ENCODE data around the gene JARID2. TPM values are rescaled to one million over a fixed set of nuclear protein-coding genes. Genes with fewer than 3 reads are reported as not detected.

JARID2 gene
- total and polyA plus RNA-seq, 9 of the 15 experiments (the other 6 are each of a cell fraction or from before 2014, with no cell fraction given): 5.0 to 29.0 (median 15.6) TPM

DNA sequence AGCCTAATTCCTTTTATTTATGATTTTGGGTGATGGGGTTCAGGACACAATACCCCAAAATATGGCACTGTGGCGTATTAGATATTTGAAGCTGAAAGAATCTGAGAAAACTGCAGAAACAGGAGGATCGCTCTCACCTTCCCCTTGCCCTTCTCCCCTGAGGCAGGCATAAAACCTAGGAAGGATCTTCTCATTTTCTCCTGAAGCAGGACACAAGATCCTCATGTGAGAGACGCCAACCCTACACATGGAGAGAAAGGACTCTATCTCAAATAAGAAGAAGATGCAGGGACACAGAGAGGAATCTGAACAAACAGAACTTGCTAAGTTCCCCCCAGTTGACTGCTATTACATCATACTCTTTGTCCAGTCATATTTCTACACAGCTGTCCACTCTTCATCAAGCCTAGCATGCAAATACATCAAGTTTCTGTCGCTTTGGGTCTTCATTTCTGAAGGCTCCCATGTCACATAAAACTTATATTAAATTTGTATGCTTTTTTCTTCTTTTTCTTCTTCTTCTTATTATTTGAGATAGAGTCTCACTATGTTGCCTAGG lies 307.9 kb downstream of the JARID2 start (continued):
- 0 out of 2 replicates have a peak, but pooled peaks have one; percentile 13 for TF ChIP-seq DDX20 (tag; IDR thresholded peaks at IDR 0.05; ENCODE audit: low read depth)
- TF ChIP-seq E2F1 (CRISPR knock-in tag; IDR thresholded peaks at IDR 0.05): no peak
- TF ChIP-seq ZNF589 (CRISPR knock-in tag; IDR thresholded peaks at IDR 0.05; ENCODE audit: low read depth): peak; percentile 90
- no peak for TF ChIP-seq CAMTA2 (CRISPR knock-in tag; conservative IDR thresholded peaks at IDR 0.05)
- TF ChIP-seq RHOXF2B (CRISPR knock-in tag; conservative IDR thresholded peaks at IDR 0.05): no peak
- no peak for TF ChIP-seq EGR1 (conservative IDR thresholded peaks at IDR 0.05)
- TF ChIP-seq RBM39 (optimal IDR thresholded peaks at IDR 0.05; ENCODE audit: low read depth, low read length): no peak
- no peak for TF ChIP-seq ZBTB40 (IDR thresholded peaks at IDR 0.05)
- TF ChIP-seq ZBTB40 (CRISPR knock-in tag; IDR thresholded peaks at IDR 0.05): no peak
- TF ChIP-seq DPF2 (IDR thresholded peaks at IDR 0.05): 0 out of 2 replicates have a peak, but pooled peaks have one; percentile 12
- TF ChIP-seq CC2D1A (IDR thresholded peaks at IDR 0.05): no peak
- TF ChIP-seq, protein P1, sequence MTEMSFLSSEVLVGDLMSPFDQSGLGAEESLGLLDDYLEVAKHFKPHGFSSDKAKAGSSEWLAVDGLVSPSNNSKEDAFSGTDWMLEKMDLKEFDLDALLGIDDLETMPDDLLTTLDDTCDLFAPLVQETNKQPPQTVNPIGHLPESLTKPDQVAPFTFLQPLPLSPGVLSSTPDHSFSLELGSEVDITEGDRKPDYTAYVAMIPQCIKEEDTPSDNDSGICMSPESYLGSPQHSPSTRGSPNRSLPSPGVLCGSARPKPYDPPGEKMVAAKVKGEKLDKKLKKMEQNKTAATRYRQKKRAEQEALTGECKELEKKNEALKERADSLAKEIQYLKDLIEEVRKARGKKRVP (CRISPR knock-in tag; IDR thresholded peaks at IDR 0.05): peak; percentile 90
- TF ChIP-seq ZNF224 (CRISPR knock-in tag; IDR thresholded peaks at IDR 0.05): no peak
- TF ChIP-seq ZFPM2 (CRISPR knock-in tag; IDR thresholded peaks at IDR 0.05): no peak
- TF ChIP-seq POU5F1 (IDR thresholded peaks at IDR 0.05; ENCODE audit: borderline replicate concordance, low read depth, low read length, partially characterized antibody): no peak
- TF ChIP-seq NR2C2 (CRISPR knock-in tag; IDR thresholded peaks at IDR 0.05): no peak
- no peak for TF ChIP-seq NR2C2 (tag; IDR thresholded peaks at IDR 0.05)
- TF ChIP-seq ZNF274 (IDR thresholded peaks at IDR 0.05; ENCODE audit: borderline replicate concordance, low read depth, low read length): no peak
- no peak for TF ChIP-seq GATAD2A (IDR thresholded peaks at IDR 0.05)
- no peak for TF ChIP-seq WHSC1 (IDR thresholded peaks at IDR 0.05; ENCODE audit: low read length)
- no peak for TF ChIP-seq HDAC1 (IDR thresholded peaks at IDR 0.05)

Data from K562 (cell line).